RPMI8226 (cell line): ENCODE results near the gene LRRC15.

Experiments
- DNase-seq: peaks from one replicate; pipeline ENCODE4 v3.0.0-alpha.2; 2015

LRRC15 gene

DNA sequence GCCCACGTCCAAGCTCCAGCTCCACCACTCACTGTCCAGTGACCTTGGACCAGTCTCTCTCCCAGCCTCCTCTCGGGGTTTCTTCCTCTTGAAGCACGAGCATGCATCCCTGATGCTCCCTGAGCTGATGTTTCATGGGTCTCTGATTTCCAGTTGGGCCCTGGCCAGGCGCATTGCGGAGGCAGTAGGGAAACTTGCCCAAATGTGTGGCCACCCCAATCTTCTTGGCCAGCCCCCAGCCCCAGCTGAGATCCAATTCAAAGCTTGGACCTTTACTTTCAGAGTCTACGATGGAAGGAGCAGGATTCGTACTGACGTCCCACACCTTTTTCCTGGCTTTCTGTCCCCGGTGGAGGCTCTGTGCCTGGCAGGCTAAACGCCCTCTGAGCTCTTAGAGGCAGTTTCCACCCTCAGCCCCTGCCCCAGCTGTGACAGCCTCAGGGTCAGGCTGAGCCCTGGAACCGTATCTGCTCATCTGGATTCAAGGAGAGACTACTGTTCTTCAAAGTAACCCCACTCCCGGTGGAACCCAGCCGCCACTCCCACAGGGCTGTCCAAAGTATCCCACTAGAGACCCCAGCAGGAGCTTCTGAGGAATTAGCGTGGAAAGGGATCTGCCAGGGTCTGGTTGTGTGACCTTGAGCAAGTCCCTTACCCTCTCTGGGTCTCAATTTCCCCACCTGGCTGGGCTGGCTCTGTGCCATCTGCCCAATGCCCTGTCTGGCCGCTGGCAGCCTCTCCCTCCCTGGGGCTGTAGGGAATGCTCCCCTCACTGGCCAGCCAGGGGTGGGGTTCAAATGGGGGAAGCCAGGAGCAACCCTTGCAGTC, 55.8 kb downstream of the LRRC15 start:
- DNase-seq = no peak

DNA sequence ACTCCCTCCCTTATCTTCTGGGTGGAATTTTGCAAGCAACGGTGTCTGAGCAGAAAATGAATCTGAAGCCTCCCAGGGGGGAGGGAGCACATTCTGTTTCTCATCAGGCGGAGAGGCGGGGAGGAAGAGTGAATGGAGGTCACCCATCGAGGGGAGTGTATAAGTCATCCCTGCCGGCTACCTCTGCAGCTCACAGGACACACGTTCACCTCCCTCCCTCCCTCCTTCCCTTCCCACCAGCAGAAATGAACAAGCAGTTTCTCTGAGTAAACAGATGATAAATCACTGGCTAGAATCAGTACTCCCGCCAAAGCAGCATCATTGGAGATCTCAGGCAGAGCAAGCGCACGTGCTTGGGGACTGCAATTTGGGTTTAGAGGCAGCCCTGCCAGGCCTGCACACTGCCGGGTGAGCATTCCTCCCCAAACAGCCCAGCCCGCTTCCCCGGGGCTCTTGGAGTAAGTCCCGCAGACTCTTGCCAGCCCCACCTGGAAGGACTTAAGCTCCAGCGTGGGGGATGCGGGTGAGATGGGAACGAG, 56.7 kb downstream of the LRRC15 start:
- DNase-seq = no peak

DNA sequence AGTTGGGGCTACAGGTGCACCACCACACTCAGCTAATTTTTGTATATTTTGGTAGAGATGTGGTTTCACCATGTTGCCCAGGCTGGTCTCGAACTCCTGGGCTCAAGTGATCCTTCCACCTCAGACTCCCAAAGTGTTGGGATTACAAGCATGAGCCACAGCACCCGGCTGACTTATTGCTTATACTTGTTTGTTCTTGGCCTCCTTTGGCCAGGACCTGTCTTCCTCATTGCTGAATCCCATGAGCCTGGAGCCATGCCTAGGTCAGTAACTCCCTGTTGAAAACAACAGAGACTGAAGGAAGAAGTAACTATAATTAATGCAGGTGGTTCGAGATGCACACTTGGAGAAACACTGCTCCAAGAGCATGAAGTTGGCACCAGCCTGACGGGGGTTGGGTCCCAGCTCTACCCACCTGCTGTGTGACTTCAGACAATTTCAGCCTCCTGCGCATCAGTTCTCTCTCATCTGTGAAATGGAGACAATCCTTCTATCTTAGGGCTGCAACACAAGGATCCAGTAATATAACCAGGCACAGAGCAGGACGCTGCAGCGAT, 57.3 kb downstream of the LRRC15 start:
- no peak for DNase-seq

DNA sequence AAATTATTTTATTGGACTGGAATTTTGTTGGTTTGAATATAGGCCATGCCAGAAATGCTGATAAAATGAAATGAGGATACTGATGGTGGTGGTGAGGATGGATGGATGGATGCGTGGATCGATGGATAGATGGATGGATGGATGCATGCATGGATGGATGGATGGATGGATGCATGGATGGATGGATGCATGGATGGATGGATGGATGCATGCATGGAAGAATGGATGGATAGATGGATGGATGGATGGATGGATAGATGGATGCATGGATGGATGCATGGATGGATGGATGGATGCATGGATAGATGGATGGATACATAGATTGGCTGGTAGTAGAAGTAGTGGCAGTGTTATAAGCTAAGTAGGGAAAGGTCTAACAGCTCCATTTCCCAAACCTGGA, 58.5 kb downstream of the LRRC15 start:
- DNase-seq = no peak

DNA sequence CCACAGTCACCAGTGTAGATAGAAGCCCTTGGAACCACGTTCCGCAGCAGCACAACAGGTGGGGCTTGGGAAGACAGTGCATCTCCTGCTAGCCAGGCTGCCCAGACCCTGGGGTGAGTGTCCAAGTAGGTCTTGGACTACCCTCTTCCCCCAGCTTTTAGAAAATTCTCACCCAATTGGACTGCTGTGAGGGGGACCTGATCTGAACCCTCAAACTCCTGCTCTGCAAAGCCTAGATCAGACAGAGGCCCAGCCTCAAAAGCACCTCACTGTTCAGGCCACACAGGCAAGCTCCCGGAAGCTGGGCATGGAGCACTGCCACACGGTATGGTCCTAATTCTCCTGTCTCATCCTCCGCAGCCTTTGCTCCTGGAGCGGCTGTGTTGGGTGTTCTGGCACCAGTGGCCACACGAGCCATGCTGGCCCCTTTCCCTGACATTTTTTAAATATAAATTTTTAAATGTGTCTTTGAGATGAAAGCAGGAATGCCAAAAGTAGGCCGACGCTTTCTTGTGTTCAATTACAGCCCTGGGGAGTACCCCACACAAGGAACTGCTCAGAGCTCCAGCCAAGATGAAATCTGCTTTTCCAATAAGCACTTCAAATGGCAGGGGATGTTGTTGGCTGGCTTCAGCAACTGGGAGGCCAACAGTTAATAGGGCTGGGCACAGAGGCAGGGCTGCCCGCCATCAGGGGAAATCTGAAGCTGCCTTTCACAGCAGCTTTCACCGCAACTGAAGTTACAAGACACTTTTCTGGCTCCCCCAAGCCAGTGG, 59.3 kb downstream of the LRRC15 start:
- no peak for DNase-seq

DNA sequence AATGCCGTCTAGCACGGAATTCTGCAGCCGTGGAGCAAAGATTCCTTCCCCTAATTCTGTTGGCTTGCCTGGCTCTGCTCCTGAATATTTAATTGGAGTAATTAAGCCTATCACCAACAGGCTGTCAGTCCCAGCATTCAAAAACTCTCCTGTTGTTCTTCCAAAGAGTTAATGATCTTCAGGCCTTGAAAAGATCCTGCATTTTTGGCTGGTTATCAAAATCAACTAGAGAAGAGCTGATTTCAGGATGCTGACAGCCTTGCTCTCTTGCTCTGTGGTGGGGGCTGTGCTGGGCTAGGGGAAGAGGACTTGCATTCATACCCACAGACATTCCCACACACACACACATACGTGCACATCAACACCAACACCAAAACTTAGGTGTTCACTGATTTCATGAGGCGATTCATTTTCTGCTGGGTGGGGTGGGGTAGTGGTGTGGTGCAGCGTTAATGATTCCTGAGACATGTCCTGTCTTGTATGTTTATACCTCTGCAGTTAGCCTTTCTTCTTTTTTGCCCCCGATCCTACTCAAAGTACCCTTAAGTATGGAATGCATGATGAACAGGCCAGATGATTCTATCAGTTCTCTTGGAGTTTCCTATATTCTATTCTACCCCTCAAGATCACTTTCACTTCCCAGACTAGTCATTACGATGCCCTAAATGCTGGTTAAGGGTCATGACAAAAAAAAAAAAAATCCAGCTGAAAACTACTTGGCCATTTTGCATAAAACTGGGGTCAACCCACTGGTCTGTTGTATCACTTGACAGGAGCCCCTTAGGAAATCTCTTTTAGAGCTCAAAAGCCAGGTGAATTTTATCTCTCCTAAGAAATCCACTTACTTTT, 60.7 kb downstream of the LRRC15 start:
- DNase-seq = no peak

DNA sequence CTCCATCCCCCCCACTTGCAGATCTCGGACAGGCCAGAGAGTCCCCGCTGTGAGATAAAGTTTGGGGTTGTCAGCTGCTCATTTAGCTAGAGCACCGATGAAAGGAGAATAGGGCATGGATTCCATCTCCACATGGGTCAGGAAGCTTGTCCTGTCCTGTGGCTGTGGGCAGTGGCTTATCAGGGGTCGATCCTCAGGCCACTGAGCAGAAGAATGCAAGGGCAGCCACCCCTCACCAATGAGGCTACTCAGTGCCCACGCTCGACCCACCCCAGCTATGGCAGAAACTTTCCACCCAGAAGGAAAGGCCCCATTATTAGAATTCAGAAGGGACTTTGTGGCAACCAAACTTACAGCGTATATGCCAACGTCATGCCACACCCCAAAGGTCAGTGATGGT, 61.7 kb downstream of the LRRC15 start:
- DNase-seq = no peak

DNA sequence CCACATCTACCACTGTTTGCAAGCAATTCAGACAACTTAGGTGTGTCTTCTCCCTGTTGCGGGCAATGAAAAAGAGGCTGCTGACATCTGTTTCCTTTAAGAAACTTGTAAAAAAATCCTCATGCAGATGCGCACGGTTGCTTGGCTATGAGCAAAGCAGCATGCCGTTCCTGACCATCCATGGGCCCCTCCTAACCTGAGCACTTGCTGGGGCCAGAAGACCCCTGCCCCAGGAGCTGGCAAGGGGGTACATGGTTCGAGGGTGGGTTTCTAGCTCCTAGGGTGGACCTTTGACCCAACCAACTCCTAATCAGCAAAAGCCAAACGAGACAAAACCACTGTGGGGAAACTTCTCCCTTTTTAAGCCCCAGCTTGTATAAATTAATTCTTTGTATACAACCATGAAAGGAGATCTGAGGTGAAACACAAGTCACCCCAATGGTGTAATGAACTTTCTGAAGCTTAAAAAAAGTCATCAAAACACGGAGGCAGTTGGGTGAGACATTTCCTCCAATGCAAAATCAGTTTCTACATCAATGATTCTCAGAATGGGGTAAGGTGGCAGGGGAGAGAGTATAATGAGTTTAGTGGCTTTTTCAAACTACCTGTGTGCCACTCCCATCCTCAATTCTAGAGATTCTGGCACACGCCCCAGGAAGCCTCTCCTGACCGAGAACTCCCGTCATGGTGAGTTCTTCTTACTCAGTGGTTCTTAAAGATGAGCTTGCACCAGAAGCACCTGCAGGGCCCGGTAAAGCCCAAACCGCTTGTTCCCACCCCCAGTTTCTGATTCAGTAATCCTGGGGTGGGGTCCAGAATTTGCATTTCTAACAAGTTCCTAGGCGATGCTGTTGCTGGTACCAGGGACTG, 62.5 kb downstream of the LRRC15 start:
- DNase-seq = peak; percentile 82

DNA sequence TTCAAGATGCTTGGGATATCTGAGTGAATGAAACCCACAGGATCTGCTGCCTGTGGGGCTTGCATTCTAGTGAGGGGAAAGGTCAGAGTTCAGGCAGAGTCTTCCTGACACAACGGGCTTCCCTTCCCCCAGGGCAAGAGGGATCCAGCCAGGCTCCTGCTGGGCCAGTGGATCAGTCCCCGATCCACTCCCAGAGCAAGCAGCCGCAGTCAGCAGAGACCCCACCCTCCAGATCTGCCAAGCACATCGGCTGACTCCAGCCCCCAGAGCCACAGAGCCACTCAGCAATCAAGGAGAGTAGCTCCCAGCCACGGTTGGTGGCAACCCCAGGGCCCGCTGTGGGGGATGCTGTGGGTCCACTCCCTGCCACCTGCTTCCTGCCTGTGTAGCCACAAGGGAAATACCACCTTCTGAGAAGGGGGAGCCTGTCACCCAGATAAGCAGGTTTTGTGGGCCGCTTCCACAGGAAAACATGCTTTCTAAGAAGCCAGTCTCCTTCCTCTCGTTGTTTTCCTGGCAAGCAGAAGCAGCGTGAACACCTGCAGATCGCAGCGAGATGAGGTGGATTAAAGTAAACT, 63.3 kb downstream of the LRRC15 start:
- peak; percentile 85 for DNase-seq

DNA sequence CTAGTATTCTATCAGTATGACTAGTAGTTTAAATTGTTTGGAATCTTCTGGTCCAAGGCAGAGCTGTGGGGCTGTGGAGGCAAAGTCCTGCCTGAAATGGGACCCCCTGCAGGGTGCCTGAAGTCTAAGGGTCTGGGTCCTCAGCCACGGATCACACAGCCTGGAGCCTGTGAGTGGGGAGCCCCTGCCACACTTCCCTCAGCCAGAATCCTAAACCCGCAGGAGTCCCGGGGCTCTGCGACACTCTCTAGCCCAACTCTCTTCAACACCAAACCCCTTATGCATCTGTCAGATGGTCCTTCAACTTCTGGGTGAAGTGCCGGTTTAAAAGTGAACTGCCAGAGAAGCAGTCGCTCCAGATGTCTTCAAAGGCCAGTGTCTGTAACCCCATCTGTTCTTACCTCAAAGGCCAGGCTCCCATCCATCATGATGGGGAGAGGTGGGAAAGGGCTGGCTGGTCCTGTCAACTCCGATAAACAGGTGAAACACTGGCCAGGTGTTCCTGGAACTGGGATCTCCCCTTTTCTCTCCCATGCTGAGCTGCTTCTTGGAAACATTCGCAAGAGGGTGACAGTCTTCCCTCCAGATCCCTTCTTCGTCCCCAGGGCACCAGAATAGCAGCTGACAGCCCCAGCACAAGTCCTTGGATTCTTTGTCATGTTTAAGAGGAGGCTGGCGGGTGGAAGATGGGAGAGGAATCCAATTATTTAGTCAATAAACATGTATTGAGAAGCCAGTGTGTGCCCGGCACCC, 64.0 kb downstream of the LRRC15 start:
- DNase-seq = no peak
